GM19372 (cell line): ENCODE data around the gene RDH8.
"Not testable (repeated sequence)": the region's sequence is repeated elsewhere in the genome, so short reads cannot be mapped to it uniquely, and the experiment has no call there.

Experiments used
- ATAC-seq: cut with Tn5 transposase; IDR thresholded peaks from one replicate; pipeline ENCODE4 v1.9.1; 2021; ENCODE audit warnings: mild to moderate bottlenecking, low read depth, moderate library complexity; ENCODE audit not compliant: unreplicated experiment

RDH8 gene

DNA sequence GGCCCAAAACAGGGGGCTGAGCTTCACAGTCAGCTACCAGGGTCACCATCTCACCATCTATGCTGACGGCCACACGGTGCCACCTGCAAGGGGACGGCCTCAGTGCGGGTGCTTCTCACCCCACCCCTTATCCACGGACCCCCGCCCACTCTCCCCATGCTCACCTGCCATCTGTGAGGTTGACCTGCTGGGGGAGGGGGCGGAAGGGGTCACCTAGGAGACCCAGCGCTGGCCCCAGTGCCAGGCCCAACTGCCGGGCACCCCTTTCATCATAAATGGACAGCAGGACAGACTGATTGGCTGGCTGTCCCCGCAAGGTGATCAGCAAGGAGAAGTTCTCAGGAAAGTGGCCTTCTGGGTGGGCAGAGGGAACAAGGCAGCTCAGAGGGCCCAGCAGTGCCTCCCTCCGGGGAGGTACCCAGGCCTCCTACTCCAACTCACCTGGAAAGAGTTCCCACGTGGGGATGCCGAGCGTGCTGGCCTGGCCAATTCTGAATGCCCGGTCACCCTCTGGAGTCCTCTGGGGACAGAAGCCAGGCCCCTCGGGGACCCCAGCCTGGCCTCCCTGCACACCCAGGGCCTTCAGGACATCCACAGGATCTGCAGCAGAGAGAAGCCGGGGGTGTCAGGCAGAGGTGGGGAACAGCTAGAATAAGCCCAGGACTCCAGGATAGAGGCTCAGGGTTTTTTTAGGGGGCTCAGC, 7.5 kb upstream of the RDH8 start:
- ATAC-seq: no peak

GRCh38 chr19:10006335-10006708, 7.0 kb upstream of the RDH8 start:
- ATAC-seq: no peak

DNA sequence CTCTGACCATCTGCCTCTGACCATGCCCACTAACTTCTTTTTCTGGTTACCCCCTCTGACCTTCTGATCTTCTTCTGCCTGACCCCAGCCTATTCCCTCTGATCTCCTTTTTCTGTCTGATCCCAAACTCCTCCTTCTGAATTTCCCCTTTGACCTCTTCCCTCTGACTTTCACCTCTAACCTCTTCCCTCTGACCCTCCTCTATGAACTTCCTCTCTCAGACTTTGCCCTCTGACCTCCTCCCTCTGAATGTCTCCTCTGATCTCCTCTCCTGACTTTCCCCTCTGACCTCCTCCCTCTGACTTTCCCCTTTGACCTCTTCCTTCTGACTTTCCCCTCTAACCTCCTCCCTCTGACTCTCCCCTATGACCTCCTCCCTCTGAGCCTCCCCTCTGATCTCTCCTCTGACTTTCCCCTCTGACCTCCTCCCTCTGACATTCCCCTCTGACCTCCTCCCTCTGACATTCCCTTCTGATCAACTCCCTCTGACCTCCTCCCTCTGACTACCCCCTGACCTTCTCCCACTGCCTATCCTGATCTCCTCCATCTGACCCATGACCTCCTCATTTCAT, 6.4 kb upstream of the RDH8 start:
- ATAC-seq: no peak

DNA sequence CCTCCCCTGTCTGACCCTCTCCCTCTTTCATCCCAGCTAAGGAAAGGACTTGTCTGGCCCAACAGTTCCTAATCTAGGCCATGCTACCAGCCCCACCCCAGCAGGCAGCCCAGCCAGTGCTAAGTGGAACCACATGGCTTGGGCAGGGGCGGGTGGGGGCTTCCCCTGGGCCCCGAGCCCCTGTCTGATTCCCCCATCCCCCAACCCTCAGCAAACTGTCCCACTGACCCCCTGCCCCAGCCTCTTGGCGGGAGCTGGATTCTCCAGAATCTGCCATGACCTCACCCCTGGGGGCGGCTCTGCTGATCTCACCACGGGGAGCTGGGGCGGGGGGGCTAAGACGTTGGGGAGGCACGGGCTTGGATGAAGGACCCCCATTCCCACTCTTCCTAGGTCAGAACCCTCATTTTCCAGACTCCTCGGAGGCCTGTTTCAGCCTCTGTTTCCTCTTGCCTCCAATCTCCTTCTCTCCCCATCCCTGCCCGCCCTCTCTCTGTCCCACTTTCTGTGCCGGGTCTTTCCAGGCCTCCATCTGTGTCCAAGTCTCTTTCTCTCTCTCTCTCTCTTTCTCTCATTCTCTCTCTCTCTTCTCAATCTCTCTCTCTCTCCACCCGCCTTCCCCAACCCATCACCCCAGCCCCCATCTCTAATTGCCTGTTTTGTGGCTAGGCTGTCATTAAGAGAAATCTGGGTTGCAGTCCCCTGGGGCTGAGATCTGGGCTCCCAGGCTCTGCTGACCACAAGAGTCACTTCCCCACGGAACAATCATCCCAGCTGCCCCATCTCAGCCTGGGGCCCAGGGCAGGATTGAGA, 5.7 kb upstream of the RDH8 start:
- no peak for ATAC-seq

DNA sequence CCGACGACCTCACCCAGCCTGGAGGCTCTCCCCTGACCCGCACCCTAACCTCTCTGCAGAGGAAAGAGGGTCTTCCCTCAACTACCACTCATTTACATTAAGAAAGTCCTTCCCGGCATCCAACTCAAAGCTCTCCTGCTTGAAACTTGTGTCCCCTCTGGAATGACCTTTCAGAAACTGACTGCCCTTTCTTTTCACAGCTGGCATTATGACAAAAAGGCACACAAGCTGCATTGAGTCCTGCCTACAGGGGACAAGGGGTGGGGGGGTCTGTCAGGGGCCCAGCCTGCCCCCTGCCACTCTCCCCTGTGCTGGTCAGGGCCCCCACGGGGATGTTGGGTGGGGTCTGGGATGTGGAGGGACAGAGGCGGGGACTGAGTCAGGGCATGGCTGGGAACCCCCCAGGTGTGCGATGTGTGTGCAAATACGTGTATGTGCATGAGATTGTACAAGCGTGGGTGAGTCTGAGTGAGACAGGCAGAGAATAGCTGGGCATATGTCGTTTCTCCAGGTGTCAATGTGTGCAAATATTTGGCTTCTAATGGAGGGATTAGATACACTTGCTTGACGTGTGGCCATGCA, 5.0 kb upstream of the RDH8 start:
- no peak for ATAC-seq

- no peak for ATAC-seq
These were observed 3.5 kb upstream of the RDH8 start for GRCh38 chr19:10009714-10010224.

GRCh38 chr19:10010247-10010691, 3.0 kb upstream of the RDH8 start, which contains the start of gene COL5A3:
Gene COL5A3, minus strand, starts transcription at chr19:10010504. Its CDS starts 119 bp downstream, at chr19:10010385.
- ATAC-seq: no peak

DNA sequence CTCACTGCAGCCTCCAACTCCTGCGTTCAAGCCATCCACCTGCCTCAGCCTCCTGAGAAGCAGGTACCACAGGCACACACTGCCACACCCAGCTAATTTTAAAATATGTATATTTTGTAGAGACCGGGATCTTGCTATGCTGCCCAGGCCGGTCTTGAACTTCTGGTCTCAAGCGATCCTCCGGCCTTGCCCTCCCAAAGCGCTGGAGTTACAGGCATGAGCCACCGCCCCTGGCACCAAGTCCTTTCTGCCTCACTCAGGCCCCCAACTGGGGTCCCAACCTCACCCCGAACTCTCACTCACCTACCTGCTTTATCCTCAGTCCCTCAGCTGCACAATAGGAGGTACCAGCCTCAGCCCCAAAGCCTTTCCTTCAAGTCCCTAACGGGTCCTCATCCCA, 2.3 kb upstream of the RDH8 start:
- ATAC-seq: no peak

DNA sequence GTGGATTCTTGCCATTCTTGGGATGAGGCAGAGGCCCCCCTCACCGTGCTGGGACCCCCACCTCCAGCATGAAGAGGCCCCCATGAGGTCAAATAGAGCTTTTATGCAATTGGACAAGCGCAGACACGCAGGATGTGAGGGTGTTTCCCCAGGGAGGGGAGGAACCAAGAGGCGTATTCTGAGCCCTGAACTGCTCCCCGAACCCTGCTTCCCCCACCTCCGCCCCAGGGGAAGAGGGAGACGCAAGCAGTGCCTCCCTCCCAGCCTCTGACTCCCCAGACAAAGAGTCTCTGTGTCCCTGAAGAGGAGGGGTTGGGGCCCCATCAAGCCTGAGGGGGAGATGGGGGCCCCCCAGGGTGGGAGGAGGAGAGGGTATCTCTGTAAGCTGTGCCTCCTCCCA, 1.3 kb upstream of the RDH8 start:
- no peak for ATAC-seq

DNA sequence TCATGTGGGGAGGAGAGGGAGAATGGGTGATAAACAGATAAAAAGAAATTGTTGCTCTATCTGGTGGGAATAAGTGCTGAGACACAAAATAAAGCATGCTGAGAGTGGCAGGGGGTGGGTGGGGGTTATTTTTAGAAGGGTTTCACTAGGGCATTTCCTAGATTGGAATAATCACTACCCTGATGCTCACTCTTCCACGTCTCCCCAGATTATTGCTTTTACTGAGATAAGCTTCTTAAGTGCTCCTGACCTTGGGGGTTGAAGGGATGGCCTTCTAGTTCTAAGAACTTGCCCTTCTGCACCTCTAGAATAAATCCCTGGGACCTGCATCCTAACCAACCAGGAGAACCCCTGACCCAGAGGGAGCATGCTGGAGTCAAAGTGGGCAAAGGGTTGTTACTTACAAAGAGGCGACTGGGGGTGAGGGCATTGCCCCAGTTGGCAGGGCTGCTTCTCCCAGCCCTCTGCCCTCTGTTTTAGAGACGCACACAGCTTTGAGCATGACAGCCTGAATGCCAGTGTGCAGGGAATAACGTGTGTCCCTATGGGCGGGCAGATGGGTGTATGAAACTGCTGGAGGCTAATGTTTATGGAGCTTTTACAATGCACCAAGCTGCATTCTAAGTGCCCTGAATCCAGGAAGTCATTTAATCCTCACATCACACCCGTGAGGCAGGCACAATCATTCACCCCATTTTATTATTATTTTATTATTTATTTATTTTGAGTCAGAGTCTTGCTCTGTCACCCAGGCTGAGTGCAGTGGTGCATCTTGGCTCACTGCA, 743 bp downstream of the RDH8 start:
- ATAC-seq: no peak

GRCh38 chr19:10018263-10018662, 5.0 kb downstream of the RDH8 start:
- ATAC-seq: no peak

- no peak for ATAC-seq
These were observed 5.5 kb downstream of the RDH8 start for GRCh38 chr19:10018786-10019185.

- ATAC-seq: no peak
These were observed 6.0 kb downstream of the RDH8 start for GRCh38 chr19:10019246-10019645.

DNA sequence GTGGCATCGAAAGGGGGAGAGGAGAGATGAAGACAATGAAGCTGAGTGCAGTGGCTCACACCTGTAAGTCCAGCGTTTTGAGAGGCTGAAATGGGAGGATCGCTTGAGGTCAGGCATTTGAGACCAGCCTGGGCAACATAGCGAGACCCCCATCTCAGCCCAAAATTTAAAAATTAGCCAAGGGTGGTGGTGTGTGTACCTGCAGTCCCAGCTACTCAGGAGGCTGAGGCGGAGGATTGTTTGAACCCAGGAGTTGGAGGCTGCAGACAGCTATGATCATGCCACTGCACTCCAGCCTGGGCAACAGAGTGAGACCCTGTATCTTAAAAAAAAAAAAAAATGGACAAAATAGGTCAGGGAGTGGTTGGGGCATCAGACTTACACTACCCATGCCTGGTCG, 7.6 kb downstream of the RDH8 start:
- ATAC-seq: no peak

DNA sequence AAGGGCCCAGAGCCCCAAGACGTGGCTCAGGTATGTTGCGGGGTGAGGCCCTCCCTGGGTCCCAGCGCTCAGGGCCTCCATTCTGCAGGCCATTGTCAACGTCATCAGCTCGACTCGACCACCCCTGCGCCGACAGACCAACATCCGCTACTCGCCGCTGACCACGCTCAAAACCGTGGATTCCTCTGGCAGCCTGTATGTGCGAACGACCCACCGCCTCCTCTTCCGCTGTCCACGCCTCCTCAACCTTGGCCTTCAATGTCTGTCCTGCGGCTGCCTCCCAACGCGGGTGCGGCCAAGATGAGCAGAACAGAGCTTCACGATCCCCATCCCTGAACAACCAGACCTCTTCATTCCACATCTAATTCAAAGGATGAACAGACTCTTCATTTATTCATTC, 8.2 kb downstream of the RDH8 start:
- no peak for ATAC-seq

GRCh38 chr19:10021863-10022262, 8.6 kb downstream of the RDH8 start:
- no peak for ATAC-seq

- ATAC-seq: not testable (repeated sequence)
These were observed 9.8 kb downstream of the RDH8 start for GRCh38 chr19:10023096-10023495.

GRCh38 chr19:10026744-10027143, 13.5 kb downstream of the RDH8 start:
- no peak for ATAC-seq

DNA sequence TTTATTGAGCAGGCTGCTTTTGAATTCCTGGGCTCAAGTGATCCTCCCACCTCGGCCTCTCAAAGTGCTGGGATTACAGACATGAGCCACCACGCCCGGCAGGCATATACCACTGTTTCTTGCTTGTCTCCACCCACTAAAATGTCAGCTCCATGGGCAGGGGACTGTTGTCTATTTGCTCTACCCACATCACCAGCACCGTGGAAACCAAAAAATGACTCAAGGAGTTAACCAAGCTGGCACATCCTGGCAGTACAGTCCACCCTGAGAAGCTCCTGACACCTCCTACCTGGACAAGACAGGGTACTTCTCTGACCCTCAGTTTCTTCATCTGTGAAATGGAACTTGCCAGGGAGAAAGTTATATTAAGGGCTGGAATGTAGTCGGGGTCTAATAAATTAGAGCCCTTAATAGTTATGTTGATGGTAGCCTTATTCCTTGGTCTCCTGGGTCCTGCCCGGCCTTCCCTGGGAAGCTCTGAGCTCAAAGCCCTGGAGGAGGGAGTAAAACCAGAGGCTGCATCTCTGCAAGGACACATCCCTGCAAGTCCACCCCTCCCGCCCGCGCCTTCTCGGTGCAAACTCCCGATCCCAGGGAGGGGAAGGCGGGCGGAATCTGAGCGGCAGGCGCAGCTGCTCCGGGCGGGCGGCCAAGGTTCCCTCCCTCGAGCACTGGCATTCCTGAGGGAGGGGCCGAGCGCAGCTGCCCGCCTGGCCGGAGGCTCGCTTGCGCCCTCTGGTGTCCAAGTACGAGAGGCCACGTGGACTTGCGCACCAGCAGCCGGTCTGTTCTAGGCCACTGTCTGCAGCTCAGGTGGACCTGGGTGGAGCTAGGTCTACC, 14.1 kb downstream of the RDH8 start:
- ATAC-seq: peak; percentile 56
